ENCODE results near the gene FMO5.
A peak's percentile ranks its signal among the peaks of the same experiment; 100 is the strongest.

The FMO5 gene

DNA sequence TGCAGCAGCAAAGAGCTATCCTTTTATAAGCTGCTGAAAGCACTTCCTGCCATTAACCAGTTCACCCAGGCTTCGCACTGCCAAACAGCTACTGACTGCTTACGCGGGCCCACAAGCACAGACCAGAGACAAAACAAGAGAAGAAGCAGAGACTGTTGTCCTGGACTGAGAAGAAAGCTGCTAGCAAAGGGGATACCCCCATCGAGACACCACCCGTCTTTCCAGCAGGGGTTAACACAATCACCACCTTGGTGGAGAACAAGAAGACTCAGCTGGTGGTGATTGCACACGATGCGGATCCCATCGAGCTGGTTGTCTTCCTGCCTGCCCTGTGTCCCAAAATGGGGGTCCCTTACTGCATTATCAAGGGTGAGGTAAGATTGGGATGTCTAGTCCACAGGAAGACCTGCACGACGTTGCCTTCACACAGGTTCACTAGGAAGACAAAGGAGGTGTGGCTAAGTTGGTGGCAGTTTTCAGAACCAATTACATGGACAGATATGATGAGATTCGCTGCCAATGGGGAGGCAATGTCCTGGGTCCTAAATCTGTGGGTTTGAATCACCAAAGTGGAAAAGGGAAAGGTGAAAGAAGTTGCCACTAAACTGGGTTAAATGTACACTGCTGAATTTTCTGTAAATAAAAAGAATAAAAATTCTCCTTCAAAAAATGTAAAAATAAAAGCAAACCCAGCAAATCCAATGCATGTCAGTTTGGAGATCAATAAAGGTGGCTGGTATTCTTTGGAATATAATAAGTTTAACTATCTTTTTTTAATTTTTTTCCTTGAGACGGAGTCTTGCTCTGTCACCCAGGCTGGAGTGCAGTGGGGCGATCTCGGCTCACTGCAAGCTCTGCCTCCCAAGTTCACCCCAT lies 1.2 kb downstream of the FMO5 start:
- Histone ChIP-seq H3K36me3 (ENCODE audit: insufficient read depth, low read length) (no peaks in the 10 kb centered on the region), H3K27ac (ENCODE audit: low read length) (no peak overlapping the region), H3K4me2 (ENCODE audit: insufficient read depth, low read length) (no peak overlapping the region), H3K79me2 (ENCODE audit: insufficient read depth, low read length) (no peaks in the 10 kb centered on the region), H3K9me3 (ENCODE audit: insufficient read depth, low read length, severe bottlenecking) (no peaks in the 10 kb centered on the region), H4K20me1 (ENCODE audit: insufficient read depth, low read length) (no peaks in the 10 kb centered on the region), H3K9ac (ENCODE audit: low read depth, low read length) (no peak overlapping the region), H3K4me3 (ENCODE audit: low read depth in 1 of 2, low read length in 2 of 2) (no peak overlapping the region), H3K4me1 (ENCODE audit: insufficient read depth, low read length) (peaks cover 24% of the 10 kb centered on the region), H2AFZ (ENCODE audit: low read depth, low read length) (peak overlapping the region; percentile 13), H3K27me3 (ENCODE audit: insufficient read depth, low read length, poor library complexity) (no peaks in the 10 kb centered on the region)
- TF ChIP-seq, protein P1, sequence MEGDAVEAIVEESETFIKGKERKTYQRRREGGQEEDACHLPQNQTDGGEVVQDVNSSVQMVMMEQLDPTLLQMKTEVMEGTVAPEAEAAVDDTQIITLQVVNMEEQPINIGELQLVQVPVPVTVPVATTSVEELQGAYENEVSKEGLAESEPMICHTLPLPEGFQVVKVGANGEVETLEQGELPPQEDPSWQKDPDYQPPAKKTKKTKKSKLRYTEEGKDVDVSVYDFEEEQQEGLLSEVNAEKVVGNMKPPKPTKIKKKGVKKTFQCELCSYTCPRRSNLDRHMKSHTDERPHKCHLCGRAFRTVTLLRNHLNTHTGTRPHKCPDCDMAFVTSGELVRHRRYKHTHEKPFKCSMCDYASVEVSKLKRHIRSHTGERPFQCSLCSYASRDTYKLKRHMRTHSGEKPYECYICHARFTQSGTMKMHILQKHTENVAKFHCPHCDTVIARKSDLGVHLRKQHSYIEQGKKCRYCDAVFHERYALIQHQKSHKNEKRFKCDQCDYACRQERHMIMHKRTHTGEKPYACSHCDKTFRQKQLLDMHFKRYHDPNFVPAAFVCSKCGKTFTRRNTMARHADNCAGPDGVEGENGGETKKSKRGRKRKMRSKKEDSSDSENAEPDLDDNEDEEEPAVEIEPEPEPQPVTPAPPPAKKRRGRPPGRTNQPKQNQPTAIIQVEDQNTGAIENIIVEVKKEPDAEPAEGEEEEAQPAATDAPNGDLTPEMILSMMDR (IDR thresholded peaks at IDR 0.05; ENCODE audit: borderline replicate concordance, extremely low read depth, low read length, poor library complexity, severe bottlenecking): no peak
- TF ChIP-seq EZH2 (IDR thresholded peaks at IDR 0.05; ENCODE audit: borderline replicate concordance, low read depth, low read length, severe bottlenecking): no peak
- no peak for DNase-seq
- ATAC-seq (ENCODE audit: insufficient read depth, low read depth): no peak

DNA sequence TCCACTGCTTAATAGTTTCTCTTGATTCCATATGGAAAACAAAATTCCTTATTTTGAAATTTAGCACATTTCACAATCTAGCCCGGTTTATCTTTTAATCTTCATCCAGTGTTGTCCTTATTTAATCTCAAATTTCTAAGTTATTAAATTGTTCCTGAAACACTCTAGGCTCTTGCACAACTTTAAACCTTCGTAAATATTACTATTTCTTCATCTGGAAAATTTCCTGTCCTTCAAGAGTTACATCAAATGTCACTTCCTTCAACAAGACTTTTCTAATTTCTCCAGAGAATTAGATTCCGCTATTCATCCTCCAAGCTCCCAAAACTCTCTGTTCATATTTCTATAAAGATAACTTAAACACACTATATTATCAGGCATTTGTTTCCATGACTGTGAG lies 6.5 kb downstream of the FMO5 start:
- H3K4me1 ChIP-seq (ENCODE audit: insufficient read depth, low read length): no peaks in the 10 kb centered on the region
- H3K9me3 ChIP-seq (ENCODE audit: insufficient read depth, low read length, severe bottlenecking): no peaks in the 10 kb centered on the region
- no peaks in the 10 kb centered on the region for H3K79me2 ChIP-seq (ENCODE audit: insufficient read depth, low read length)
- no peak overlapping the region for H3K4me3 ChIP-seq (ENCODE audit: low read depth in 1 of 2, low read length in 2 of 2)
- no peaks in the 10 kb centered on the region for H4K20me1 ChIP-seq (ENCODE audit: insufficient read depth, low read length)
- H3K36me3 ChIP-seq (ENCODE audit: insufficient read depth, low read length): no peaks in the 10 kb centered on the region
- H3K4me2 ChIP-seq (ENCODE audit: insufficient read depth, low read length): no peak overlapping the region
- ATAC-seq (ENCODE audit: insufficient read depth, low read depth) (no peak), DNase-seq (no peak)
- no peaks in the 10 kb centered on the region for H3K27me3 ChIP-seq (ENCODE audit: insufficient read depth, low read length, poor library complexity)
- H2AFZ ChIP-seq (ENCODE audit: low read depth, low read length): no peak overlapping the region
- H3K9ac ChIP-seq (ENCODE audit: low read depth, low read length): no peak overlapping the region
- no peak overlapping the region for H3K27ac ChIP-seq (ENCODE audit: low read length)
- TF ChIP-seq, protein P1 (IDR thresholded peaks at IDR 0.05; ENCODE audit: borderline replicate concordance, extremely low read depth, low read length, poor library complexity, severe bottlenecking): no peak
- no peak for TF ChIP-seq EZH2 (IDR thresholded peaks at IDR 0.05; ENCODE audit: borderline replicate concordance, low read depth, low read length, severe bottlenecking)

GRCh38 chr1:147217141-147217540 lies 8.0 kb downstream of the FMO5 start:
- H3K27me3 ChIP-seq (ENCODE audit: insufficient read depth, low read length, poor library complexity): no peaks in the 10 kb centered on the region
- no peak overlapping the region for H3K4me3 ChIP-seq (ENCODE audit: low read depth in 1 of 2, low read length in 2 of 2)
- H3K9me3 ChIP-seq (ENCODE audit: insufficient read depth, low read length, severe bottlenecking): no peaks in the 10 kb centered on the region
- H3K36me3 ChIP-seq (ENCODE audit: insufficient read depth, low read length): no peaks in the 10 kb centered on the region
- no peaks in the 10 kb centered on the region for H4K20me1 ChIP-seq (ENCODE audit: insufficient read depth, low read length)
- no peak overlapping the region for H3K27ac ChIP-seq (ENCODE audit: low read length)
- ATAC-seq (ENCODE audit: insufficient read depth, low read depth): no peak
- TF ChIP-seq, protein P1 (IDR thresholded peaks at IDR 0.05; ENCODE audit: borderline replicate concordance, extremely low read depth, low read length, poor library complexity, severe bottlenecking): no peak
- TF ChIP-seq EZH2 (IDR thresholded peaks at IDR 0.05; ENCODE audit: borderline replicate concordance, low read depth, low read length, severe bottlenecking): no peak
- DNase-seq: no peak
- no peaks in the 10 kb centered on the region for H3K4me1 ChIP-seq (ENCODE audit: insufficient read depth, low read length)
- no peak overlapping the region for H3K4me2 ChIP-seq (ENCODE audit: insufficient read depth, low read length)
- no peak overlapping the region for H2AFZ ChIP-seq (ENCODE audit: low read depth, low read length)
- no peaks in the 10 kb centered on the region for H3K79me2 ChIP-seq (ENCODE audit: insufficient read depth, low read length)
- no peak overlapping the region for H3K9ac ChIP-seq (ENCODE audit: low read depth, low read length)

Measured in DND-41 (cell line).